Esophagus (tissue), 2 donors: ENCODE data around the gene SHOC2. TPM values are rescaled to one million over a fixed set of nuclear protein-coding genes. Genes with fewer than 3 reads are reported as not detected.

ENCODE experiments used
- H3K27ac ChIP-seq, 2 donors: one replicate each; pipeline ENCODE4 v1.5.1; 2013; ENCODE audit warnings: low read depth in 2 of 2, mild to moderate bottlenecking in 2 of 2, inconsistent platforms in 1 of 2, low read length in 1 of 2, moderate library complexity in 1 of 2
- H3K27me3 ChIP-seq, 2 donors: one replicate each; pipeline ENCODE4 v1.6.1; 2013; ENCODE audit warnings: low read length in 2 of 2, control low read depth in 1 of 2, mild to moderate bottlenecking in 1 of 2; ENCODE audit not compliant: insufficient read depth in 2 of 2, control insufficient read depth in 1 of 2
- H3K36me3 ChIP-seq, 2 donors: one replicate each; pipeline ENCODE4 v1.6.1; 2013; ENCODE audit warnings: low read length in 1 of 2; ENCODE audit not compliant: control insufficient read depth in 2 of 2, insufficient read depth in 2 of 2
- H3K4me1 ChIP-seq, 2 donors: one replicate each; pipeline ENCODE4 v1.6.1; 2013; ENCODE audit warnings: low read length in 1 of 2; ENCODE audit not compliant: control insufficient read depth in 2 of 2, insufficient read depth in 2 of 2
- H3K4me3 ChIP-seq, 2 donors: one replicate each; pipeline ENCODE4 v1.5.1; 2013; ENCODE audit warnings: low read length in 2 of 2, mild to moderate bottlenecking in 2 of 2, low read depth in 1 of 2, moderate library complexity in 1 of 2
- H3K9me3 ChIP-seq, 2 donors: one replicate each; pipeline ENCODE4 v1.6.1; 2013; ENCODE audit warnings: mild to moderate bottlenecking in 2 of 2, low read depth in 1 of 2, low read length in 1 of 2, moderate library complexity in 1 of 2; ENCODE audit not compliant: control insufficient read depth in 2 of 2, insufficient read depth in 1 of 2
- WGBS, 2 donors: extraction: QIAGEN DNeasy Blood & Tissue Kit; methylation state at CpG; one replicate each; pipeline ENCODE4 v1.1.7; 2013; 5-methylcytosine and 5-hydroxymethylcytosine counted together
- polyA plus RNA-seq, 2 donors: library from polyadenylated mRNA; stranded (reverse); fragments of 200-250 nt; gene quantifications; one replicate each; pipeline ENCODE4 v1.2.3, GENCODE V29; 2013
- donor health status: healthy with polysubstance abuse.
- donor health status: Bipolar disorder and iron deficiency.

Gene SHOC2
- polyA plus RNA-seq, 2 donors, result 15.3 to 16.6 TPM

DNA sequence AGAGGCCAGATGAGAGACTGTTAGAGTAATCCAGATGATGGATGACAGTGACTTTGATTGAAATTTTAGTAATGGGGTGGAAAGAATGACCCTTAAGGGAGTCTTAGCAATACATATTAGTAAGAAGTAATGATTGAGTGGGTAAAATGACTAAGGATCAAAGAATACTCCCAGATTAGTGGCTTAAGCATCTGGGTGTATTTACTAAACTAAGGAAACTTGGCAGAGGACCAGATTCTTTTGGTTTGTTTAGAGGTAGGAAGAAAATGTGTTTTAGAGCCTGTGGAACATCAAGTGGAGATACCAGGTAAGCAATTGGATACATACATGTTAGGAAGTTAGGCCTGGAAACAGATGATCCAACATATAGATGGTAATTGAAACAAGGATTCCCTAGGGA lies 98.6 kb downstream of the SHOC2 start:
- Histone ChIP-seq H3K4me3 (no peak overlapping the region), H3K27ac (no peak overlapping the region), H3K9me3 (no peaks in the 10 kb centered on the region), H3K27me3 (no peaks in the 10 kb centered on the region), H3K4me1 (no peaks in the 10 kb centered on the region), H3K36me3 (peaks cover 0 to 4% of the 10 kb centered on the region in 2 donors)

DNA sequence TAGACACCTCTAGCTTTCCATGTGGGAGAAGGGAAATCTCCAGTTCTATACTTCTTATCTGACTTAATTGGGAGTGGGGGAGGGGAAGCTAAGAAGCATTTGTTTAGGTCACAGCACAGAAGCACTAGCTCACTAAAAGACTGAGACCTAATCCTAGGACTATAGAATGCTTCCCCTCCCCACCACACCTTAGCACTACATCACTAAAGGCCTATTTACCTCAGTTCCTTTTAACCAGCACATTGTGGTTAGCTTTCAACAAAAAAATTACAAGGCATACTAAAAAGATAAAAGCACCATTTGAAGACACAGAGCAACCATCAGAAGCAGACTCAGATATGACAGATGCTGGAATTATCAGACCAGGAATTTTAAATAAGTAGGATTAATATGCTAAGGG lies 103.7 kb downstream of the SHOC2 start:
- Histone ChIP-seq H3K27me3 (no peaks in the 10 kb centered on the region), H3K9me3 (no peaks in the 10 kb centered on the region), H3K4me1 (no peaks in the 10 kb centered on the region), H3K4me3 (no peak overlapping the region), H3K36me3 (peaks cover 0 to 4% of the 10 kb centered on the region in 2 donors), H3K27ac (no peak overlapping the region)

DNA sequence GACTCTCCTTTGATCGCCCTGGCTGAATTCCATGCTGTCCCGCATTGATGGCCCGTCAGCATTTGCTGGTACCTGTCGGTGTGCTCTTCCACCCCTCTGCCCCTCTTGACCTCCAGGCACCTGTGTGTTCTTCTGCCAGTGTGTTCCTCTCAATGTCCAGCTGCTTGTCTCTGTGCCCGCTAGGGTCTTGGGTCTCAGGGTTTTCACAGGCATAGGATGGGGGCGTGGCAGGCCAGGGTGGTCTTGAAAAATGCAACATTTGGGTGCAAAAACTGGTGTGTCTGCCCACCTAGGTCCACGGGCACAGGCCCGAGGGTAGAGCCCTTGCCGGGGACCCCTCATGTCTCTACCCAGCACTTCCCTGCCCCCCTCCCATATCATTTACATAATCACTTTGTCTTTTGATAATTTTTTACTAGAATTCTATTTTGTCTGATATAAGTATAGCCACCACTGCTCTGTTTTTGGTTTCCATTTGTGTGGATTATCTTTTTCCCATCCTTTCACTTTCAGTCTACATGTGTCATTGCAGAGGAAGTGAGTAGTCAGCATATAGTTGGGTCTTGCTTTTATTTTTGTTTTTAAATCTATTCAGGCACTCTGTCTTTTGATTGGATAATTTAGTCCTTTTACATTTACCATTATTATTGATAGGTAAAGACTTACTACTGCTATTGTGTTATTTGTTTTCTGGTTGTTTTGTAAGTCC lies 110.8 kb downstream of the SHOC2 start:
- Histone ChIP-seq H3K36me3 (no peaks in the 10 kb centered on the region), H3K27me3 (no peaks in the 10 kb centered on the region), H3K27ac (no peak overlapping the region), H3K4me3 (no peak overlapping the region), H3K4me1 (no peaks in the 10 kb centered on the region), H3K9me3 (peaks cover 0 to 3% of the 10 kb centered on the region in 2 donors)
- 95 to 97% methylated on average over 9 of the region's 9 CpGs for WGBS, 2 donors

DNA sequence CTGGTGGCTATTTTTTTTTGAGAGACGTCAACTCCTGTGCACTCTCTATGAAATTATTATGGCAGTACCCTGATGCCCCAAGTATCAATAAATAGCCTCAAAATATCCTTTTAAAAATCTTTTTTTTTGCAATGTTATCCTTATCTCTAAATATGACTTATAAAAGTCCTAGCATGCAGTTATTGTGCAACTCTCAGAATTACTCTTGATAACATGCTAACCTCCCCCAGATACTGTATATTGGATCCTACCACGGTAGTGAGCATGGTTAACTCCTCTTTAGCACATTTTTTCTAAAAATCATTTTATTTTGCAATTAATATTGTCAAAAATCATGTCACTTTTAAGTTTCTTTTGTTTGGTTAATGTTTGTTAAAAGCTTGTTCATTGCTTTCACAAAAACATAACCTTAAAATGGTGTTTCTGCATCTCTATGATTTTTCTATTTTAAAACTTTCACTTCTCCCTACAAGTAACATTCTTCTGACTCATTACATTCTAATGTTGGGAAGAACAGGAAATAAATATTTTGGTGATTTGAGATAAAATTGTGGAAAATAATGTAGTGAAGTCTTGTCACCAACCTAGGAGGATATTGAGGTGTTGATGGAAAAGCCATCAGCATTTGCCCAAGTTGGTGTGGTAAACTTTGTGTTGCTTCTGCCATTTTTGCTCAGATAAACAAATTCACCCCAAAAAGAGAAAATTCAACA lies 115.3 kb downstream of the SHOC2 start:
- Histone ChIP-seq H3K36me3 (no peaks in the 10 kb centered on the region), H3K9me3 (peaks cover 0 to 2% of the 10 kb centered on the region in 2 donors), H3K27me3 (no peaks in the 10 kb centered on the region), H3K4me1 (no peaks in the 10 kb centered on the region), H3K4me3 (no peak overlapping the region), H3K27ac (no peak overlapping the region)
- WGBS, 2 donors, result 94 to 96% methylated on average over 2 of the region's 2 CpGs

DNA sequence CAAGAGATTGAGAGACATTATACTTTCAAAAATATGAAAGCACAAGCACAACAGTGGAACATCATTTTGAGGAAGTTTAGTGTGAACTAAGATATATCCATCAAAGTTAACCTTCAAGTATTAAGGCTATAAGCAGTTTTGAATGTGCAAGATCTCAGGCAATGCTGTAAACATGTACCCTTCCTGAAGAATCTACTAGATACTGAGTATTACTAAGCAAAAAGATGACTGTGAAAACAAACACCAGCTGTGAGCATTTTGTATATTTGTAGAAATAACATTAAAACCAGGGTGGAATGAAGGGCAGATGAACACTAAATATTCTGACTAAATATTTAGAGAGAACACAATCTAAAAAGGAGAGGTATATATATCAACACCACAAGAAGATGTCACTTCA lies 116.1 kb downstream of the SHOC2 start:
- Histone ChIP-seq H3K36me3 (no peaks in the 10 kb centered on the region), H3K27ac (no peak overlapping the region), H3K27me3 (no peaks in the 10 kb centered on the region), H3K4me1 (no peaks in the 10 kb centered on the region), H3K9me3 (peaks cover 0 to 2% of the 10 kb centered on the region in 2 donors), H3K4me3 (no peak overlapping the region)

DNA sequence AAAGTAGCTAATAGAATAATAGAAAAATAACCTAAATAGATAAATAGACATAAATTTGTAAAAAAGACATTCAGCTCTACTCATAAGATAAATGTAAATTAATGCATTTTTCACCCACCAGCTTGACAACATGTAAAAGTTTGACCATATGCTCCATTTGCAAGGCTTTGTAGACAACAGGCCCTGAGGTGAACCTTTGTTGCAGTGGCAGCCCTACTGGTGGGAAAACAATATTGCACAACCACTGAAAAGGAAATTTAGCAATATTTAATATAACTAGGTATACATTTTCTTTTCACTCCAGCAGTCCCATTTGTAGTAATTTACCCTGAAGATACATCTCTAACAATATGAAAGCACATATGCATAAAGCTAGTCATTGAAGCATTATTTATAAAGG lies 118.5 kb downstream of the SHOC2 start:
- H3K27me3 ChIP-seq, result no peaks in the 10 kb centered on the region
- H3K36me3 ChIP-seq, result no peaks in the 10 kb centered on the region
- H3K4me3 ChIP-seq, result no peak overlapping the region
- H3K9me3 ChIP-seq, result peaks cover 2% of the 10 kb centered on the region in 2 donors
- no peaks in the 10 kb centered on the region for H3K4me1 ChIP-seq
- no peak overlapping the region for H3K27ac ChIP-seq

DNA sequence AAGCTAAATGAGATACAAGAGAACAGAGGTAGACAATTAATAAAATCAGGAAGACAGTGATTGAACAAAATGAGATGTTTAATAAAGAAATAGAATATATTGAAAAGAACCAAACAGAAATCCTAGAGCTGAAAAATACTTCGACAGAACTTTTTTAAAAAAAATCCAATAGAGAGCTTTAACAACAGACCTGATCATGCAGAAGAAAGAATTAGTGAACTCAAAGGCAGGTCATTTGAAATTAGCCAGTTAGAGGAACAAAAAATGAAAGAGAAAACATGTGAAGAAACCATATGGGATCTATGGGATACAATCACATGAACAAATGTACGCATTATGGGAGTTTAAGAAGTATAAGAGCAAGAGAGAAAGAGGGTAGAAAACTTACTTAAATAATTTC lies 120.1 kb downstream of the SHOC2 start:
- H3K27ac ChIP-seq, result no peak overlapping the region
- no peaks in the 10 kb centered on the region for H3K27me3 ChIP-seq
- peaks cover 2% of the 10 kb centered on the region in 2 donors for H3K9me3 ChIP-seq
- no peaks in the 10 kb centered on the region for H3K4me1 ChIP-seq
- H3K36me3 ChIP-seq, result no peaks in the 10 kb centered on the region
- WGBS, 2 donors, result 84 to 94% methylated on average over 2 of the region's 2 CpGs
- no peak overlapping the region for H3K4me3 ChIP-seq

DNA sequence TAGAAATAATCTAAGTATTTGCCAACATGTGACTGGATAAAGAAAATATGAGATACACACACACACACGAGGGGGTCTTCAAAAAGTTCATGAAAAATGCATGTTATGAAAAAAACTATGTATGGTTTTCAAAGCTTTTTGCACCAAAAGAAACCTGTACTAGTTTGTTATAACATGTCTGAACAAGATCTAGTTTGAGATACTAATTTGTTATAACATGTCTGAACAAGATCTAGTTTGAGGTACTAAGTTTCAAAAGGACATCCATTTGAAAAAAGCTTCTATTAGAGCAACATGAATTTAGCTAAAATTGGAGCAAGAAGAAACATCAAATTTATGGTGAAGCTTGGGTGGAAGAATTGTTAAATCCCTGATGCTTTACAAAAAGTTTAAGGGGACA lies 137.6 kb downstream of the SHOC2 start:
- H3K9me3 ChIP-seq, result peaks cover 2% of the 10 kb centered on the region in 2 donors
- H3K4me1 ChIP-seq, result no peaks in the 10 kb centered on the region
- WGBS, 2 donors, result 37 to 48% methylated on average over 1 of the region's 1 CpG
- H3K4me3 ChIP-seq, result no peak overlapping the region
- no peak overlapping the region for H3K27ac ChIP-seq
- H3K36me3 ChIP-seq, result no peaks in the 10 kb centered on the region
- no peaks in the 10 kb centered on the region for H3K27me3 ChIP-seq
